NCI-H2029 (cell line): ENCODE measurements around the gene NPAS2.

Experiments
- DNase-seq: peaks from one replicate; lab custom pipeline; 2025; lab: John Stamatoyannopoulos, UW

NPAS2 gene

GRCh38 chr2:100819370-100820272, at the start of gene NPAS2:
Gene NPAS2, plus strand, starts transcription at chr2:100820139. Its CDS starts 84,616 bp downstream, at chr2:100904755.
- no peak for DNase-seq

GRCh38 chr2:100771125-100771524, 48.8 kb upstream of the NPAS2 start:
- no peak for DNase-seq

- no peak for DNase-seq
Measured at GRCh38 chr2:100773538-100773937, 46.4 kb upstream of the NPAS2 start.

DNA sequence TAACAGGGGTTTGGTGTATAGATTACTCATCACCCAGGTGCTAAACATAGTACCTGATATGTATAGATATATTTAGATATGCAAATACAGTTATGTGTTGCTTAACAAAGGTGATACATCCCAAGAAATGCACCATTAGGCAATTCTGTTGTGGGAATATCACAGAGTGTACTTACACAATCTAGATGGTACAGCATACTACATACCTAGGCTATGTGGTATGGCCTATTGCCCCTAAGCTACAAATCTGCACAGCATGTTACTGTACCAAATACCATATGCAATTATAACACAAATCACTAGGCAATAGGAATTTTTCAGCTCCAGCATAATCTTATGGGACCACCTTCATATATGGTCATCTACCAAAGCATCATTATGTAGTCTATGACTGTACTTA, 43.5 kb upstream of the NPAS2 start:
- no peak for DNase-seq

DNA sequence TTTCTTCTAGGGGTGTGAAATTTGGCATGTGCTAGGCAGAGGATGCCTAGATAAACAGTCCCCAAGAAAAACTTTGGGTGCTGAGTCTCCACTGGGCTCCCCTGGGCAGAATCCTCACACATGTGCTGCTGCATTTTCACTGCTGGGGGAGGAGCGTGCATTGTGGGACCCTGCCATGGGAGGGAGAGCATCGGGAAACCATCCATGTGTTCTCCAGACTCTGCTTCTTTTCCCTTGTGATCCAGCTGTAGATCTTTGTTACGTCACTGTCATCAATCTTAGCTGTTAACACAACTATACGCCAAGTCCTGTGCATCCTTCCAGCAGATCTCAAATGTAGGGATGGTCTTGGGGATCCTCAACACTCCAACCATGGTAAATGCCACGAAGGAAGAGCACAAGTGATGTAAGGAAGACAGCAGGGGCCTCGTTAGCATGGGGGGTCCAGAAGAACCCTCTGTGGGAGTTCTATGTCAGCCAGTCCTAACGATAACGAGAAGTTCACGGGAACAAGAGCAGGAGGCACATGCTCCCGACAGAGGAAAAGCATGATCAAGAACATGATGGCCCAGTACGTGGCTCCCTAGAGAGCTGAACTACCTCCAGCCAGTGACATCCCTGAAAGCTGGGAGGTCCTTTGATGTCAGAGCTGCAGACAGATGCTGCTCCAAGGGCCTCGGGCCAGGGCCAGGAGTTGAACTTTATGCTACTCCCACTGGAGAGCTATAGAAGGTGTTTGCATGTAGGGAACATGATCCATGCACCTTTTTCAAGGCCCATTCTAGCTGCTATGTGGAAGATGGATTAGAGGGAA, 41.1 kb upstream of the NPAS2 start:
- no peak for DNase-seq

DNA sequence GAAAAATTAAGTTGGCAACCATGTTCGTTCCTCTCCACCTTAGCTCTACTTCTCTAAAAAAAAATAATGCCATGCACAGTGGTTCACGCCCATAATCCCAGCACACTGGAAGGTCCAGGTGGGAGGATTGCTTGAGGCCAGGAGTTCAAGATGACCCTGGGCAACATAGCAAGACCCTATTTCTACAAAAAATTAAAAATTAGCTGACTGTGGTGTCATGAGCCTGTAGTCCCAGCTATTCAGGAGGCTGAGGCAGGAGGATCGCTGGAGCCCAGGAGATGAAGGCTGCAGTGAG, 40.1 kb upstream of the NPAS2 start:
- DNase-seq, result no peak

DNA sequence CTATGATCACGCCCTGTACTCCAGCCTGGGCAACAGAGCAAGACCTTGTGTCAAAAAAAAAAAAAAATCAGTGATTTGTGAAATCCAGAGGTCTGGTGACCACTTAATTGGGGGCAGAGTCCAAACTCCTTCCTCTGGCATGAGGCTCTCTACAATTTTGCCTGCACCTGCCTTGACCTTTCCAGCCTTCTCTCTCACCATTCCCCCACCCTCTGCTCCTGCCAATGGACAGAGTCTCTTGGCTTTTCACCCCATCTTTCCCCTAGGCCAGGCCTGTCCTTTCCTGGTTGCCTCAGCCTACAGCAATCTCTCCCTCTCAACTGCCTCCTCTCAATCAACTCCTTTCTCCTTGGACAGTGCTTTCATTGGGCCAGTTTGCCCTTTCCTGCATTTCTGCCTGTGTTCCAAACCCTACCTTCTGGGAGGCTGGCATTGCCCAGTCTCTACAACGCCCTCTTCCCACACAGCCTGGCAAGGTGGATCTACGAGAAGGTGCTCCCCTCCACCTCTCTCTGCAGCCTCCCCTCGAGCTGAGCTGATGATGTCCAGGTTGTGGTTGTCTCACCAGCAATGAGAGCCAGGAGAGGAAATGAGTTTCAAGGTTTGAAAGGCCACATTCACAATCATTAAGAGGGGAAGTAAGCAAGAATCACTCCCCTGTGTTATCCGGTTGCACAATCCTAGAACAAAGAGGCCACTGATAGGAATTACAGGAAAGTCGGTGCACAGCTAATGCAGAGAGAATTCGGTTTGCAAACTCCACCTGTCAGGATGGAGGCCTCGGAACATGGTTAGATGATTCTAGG, 39.5 kb upstream of the NPAS2 start:
- DNase-seq, result no peak

DNA sequence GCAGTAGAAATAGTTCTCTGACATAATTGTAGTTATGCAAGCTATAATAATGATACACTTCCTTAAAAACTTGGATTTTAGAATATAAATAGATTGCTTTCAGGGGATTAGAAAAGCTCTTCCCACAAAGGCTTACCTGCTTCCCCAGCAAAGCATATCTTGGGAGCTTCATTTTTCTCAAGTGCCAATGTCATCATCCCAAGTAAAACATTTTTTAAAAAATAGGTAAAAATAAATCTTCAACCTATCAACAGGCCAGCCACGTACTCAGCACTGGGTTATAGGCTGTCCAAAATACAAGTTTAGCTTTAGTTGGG, 39.0 kb upstream of the NPAS2 start:
- no peak for DNase-seq

- no peak for DNase-seq
Measured at GRCh38 chr2:100781523-100782379, 38.2 kb upstream of the NPAS2 start.

DNA sequence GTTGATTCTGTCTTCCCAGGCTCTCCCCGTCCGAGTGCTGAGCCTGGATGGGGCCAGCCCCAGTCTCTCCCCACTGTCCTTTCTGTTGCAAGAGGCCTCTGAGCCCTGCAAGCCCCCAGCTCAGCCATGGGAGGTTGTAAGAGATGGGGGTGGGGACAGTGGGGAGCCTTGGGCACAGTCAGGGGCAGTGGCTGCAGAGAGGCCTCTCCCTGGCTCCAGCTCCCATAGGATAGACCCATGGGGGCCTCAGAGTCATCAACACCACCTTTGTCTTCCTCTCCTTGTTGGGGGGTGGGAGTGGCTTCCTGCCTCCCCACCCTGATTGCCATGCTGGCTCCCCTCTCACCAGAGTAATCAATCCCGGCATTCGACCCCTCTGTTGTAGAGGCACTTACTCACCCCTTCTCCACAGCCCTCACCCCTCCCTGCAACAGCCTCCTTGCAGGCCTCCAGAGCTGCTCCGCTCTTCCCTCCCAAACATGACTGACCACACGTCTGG, 37.5 kb upstream of the NPAS2 start:
- DNase-seq, result no peak

GRCh38 chr2:100783987-100784386, 36.0 kb upstream of the NPAS2 start:
- DNase-seq, result no peak

GRCh38 chr2:100784681-100785080, 35.3 kb upstream of the NPAS2 start:
- no peak for DNase-seq

DNA sequence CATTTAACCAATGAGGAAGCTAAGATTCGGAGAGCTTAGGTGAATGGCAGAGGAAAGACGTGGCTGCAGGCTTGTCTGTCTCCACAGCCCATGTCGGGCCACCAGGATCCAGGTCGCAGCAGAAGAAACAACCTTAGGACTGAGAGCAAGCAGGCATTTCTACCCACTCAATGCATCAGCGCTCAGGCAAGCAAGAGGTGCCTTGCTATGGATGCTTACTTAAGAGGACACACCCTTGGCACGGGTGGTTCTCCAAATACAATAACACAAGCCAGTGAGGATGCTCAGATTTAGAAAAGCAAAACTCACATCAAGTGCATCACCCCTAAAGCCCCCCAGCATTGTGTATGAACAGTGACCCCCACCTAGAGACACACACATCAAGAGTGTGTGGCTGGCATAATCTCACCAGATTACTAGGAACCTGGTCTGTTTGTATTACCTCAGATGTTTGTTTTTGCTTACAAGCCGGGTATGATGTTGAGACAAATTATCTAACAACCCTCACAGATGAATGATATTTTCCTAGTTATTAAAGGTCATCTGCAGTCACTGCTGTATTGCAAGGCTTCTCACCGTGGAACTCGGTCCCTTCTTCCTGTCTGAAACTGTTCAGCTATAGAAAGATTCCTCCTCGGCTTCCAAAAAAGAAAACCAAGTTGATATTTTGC, 34.2 kb upstream of the NPAS2 start:
- no peak for DNase-seq

- DNase-seq, result peak; percentile 48
Measured at GRCh38 chr2:100786297-100786658, 33.7 kb upstream of the NPAS2 start.

GRCh38 chr2:100786985-100787384, 33.0 kb upstream of the NPAS2 start:
- no peak for DNase-seq

DNA sequence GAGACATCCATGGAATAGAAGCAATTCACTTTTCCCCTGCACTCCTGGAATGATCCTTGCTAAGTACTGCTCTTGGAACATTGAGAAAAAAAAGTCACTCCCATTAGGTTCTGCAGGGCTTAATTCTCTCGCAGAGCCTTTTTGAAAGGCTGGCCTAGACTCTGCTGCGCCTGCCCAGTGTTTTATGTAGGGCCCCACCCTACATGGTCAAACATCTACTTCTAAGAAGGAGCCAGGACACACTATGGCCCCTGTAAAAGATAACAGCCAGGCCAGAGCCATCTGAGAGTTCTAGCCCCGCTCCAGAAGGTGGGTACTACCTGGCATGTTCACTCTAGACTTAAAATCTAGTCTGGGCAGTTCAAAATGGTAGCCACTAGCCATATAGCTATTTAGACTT, 30.6 kb upstream of the NPAS2 start:
- no peak for DNase-seq

DNA sequence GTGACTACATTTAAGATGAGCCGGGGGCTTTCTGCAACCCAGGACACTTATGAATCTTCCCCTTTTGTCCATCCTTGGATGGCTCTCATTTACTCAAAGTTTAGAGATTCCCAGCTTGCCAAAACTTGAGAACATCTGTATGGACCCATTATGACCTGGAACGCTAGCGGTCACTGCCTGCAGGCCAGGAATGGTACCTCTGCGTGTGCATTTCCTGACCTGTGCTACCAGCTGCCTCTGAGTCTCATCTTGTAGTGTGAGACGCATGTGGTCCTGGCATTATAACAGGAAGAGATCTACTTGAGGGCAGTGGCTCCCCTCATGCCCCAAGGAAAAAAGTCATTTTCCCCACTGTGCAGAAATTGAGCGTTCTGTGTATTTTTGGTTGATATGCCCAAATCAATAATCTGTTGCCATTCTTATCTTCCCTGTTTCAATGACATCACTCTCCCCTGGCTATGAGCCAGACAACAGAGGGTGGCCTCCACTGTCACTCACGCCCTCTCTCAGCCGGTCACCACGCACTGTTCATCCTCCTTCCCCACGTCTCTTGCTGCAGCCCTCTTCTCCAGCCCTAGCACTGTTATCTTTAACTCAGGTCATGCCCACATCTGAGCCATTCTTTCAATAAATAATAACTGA, 28.5 kb upstream of the NPAS2 start:
- no peak for DNase-seq

DNA sequence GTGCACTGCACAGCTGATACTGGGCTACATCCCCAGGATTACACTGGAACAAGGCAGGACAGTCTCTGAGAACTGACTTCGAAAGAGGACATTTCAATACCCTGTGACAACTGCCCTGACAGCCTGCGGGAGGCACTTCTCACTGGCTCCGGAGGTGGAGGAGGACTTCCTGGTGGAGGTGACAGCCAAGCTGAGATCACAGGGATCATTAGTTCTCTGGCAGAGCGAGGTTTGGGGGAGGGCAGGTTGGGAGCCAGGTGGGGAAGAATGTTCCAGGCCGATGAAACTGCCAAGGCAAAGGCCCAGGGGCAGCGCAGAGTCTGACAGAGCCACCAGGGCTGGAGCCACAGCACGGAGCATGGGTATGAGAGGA, 28.0 kb upstream of the NPAS2 start:
- no peak for DNase-seq

DNA sequence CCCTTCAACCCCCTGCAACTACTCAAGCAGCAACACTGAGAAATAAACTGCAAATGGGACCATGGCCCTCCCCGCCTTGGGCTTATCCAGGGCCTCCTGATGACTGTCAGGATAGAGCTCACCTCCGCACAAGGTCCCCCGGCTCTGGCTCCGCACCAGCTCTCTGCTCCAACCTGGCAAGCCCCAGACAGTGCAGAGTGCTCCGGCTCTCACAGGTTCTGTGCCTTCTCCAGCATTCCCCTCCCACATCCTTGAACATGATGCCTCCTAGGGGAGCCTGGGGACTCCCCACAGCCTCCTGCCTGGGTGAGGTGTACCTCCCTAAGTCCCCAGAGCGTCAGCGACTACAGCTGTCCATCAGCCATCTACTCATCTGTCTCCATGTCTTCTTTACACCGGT, 26.7 kb upstream of the NPAS2 start:
- DNase-seq, result no peak

DNA sequence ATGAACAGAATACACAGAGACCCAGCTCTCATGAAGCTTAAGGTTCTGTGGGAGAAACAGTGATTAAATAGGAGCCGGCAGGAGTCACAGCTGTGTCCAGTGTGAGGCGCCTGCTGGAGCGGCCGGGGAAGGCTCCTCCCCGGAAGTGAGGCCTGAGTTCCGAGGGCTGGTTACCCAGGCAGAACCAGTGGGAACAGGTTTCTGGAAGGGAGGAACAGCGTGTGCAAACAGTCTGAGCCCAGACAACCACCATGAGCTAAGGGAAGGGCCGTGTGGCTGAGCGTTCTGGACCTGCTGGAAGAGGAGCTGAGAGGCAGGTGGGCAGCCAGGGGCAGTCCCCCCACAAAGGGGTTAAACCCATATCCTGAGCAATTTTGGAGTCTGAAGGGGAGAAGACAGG, 26.0 kb upstream of the NPAS2 start:
- DNase-seq, result no peak
